ENCODE data around the gene FGF8. TPM values are rescaled to one million over a fixed set of nuclear protein-coding genes. Genes with fewer than 3 reads are reported as not detected.

The FGF8 gene
- total RNA-seq, 1 experiment from 2014 or later, result not detected

DNA sequence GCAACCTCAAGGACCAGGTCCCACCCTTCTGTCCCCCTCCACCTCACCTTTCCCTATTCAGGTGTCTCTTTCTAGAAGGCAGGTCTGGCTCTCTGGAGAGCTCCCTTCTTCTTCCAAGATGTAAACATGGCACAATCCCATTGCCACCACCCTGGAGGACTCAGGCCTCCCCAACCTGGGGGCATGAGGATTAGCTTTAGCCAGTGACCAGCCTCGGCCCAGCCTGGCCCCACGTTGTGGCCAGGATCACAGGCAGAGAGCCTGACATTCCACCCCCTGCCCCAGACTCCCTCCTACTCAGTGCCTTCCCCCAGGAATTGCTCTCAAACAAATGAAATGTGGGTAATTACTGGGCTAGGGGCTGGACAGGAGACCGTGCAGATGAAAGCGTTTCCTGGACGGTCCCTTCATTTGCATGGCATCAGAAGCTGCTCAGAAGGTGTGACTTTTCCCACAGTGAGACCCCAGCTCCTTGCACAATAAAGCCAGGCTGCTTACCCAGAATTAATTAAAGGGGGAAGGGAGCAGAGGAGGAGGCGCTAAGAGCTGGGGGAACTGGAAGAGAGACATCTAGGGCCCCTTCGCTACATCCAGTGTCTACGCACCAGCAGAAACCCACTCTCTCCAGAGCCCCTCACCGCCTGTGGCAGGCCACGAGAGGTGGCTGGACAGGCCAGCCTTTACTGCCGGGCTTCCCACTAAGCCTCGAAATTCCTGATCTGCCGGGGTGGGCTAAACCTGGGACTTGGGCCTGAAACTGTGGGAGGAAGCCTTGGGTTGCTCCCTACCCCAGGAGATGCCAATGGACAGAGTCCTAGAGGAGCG is 7.7 kb downstream of the FGF8 start:
- Histone ChIP-seq H3K27ac (ENCODE audit: low read length) (no peak overlapping the region), H3K4me3 (ENCODE audit: low read length) (no peak overlapping the region), H4K20me1 (ENCODE audit: insufficient read depth, low read depth, low read length) (no peaks in the 10 kb centered on the region), H3K9me3 (ENCODE audit: low read length) (no peaks in the 10 kb centered on the region), H3K36me3 (ENCODE audit: insufficient read depth, low read length) (no peaks in the 10 kb centered on the region), H3K9ac (ENCODE audit: low read length) (no peak overlapping the region), H3K4me2 (ENCODE audit: low read depth, low read length, poor library complexity, severe bottlenecking) (no peak overlapping the region), H3K9me2 (replicated peaks; ENCODE audit: insufficient read depth, low read length) (no peaks in the 10 kb centered on the region), H3K27me3 (ENCODE audit: low read length) (no peaks in the 10 kb centered on the region), H3K79me2 (ENCODE audit: low read length) (no peaks in the 10 kb centered on the region), H3K4me1 (ENCODE audit: low read length) (no peaks in the 10 kb centered on the region), H2AFZ (ENCODE audit: low read length) (no peak overlapping the region)
- no peak for DNase-seq

DNA sequence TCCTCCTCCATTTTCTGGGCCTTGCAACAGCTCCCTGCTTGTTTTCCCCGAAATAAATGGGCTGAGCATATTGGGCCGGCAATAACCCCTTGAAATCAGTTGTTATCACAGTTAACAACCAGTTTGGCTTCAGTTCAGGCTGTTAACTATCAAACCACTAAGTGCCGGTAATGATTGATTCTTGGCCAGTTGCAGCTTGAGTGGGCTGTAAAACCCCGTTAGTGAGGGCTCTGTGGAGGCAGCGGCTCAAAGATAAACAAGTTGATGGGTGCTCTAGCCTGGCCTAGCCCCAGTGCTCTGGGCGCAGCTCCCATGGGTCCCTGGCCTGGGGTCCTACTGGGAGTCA is 8.3 kb downstream of the FGF8 start:
- Histone ChIP-seq H3K79me2 (ENCODE audit: low read length) (no peaks in the 10 kb centered on the region), H3K4me1 (ENCODE audit: low read length) (no peaks in the 10 kb centered on the region), H3K9me2 (replicated peaks; ENCODE audit: insufficient read depth, low read length) (no peaks in the 10 kb centered on the region), H3K36me3 (ENCODE audit: insufficient read depth, low read length) (no peaks in the 10 kb centered on the region), H3K4me2 (ENCODE audit: low read depth, low read length, poor library complexity, severe bottlenecking) (no peak overlapping the region), H3K27ac (ENCODE audit: low read length) (no peak overlapping the region), H4K20me1 (ENCODE audit: insufficient read depth, low read depth, low read length) (no peaks in the 10 kb centered on the region), H2AFZ (ENCODE audit: low read length) (no peak overlapping the region), H3K9me3 (ENCODE audit: low read length) (no peaks in the 10 kb centered on the region), H3K4me3 (ENCODE audit: low read length) (no peak overlapping the region), H3K27me3 (ENCODE audit: low read length) (no peaks in the 10 kb centered on the region), H3K9ac (ENCODE audit: low read length) (no peak overlapping the region)
- DNase-seq, result no peak

DNA sequence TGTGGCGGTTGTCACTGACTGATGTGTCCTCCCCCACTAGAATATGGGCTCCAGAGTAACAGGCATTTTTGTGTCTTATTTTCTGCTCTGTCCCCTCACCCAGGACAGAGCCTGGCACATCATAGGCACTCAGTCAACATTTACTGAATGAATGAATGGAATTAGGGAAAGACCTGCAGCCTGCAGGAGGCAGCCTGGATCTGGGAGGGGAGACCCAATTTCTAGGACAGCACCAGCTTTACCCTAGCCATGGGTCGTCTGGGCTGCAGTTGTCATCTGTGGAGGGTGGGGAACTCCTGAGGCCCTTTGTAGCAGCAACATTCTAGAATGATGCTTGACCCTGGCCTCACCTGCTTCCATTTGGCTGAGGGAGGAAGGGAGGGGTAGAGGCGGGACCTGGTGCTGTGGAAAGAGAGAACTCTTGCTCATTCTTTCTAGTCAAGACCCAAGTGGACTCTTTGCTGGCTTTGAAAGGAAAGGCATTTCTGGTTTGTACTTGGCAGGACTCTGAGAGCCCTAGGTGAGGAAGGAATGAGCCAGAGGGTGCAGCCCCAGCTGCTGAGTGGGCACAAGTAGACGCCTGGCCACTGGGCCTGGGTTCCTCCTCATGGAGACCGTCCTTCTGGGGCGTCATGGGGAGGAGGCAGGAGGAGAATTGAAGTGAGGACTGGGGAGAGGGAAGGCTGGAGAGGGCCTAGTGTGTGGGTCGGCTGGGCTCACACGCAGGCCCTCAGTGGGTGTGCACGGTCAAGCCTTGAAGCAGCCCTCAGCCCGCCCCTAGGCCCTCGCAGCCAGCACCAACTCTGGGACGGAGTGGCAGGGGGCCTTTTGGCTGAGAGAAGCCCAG is 8.9 kb downstream of the FGF8 start:
- H4K20me1 ChIP-seq (ENCODE audit: insufficient read depth, low read depth, low read length), result no peaks in the 10 kb centered on the region
- H3K4me3 ChIP-seq (ENCODE audit: low read length), result no peak overlapping the region
- no peaks in the 10 kb centered on the region for H3K4me1 ChIP-seq (ENCODE audit: low read length)
- DNase-seq, result no peak
- H3K9me3 ChIP-seq (ENCODE audit: low read length), result no peaks in the 10 kb centered on the region
- H3K79me2 ChIP-seq (ENCODE audit: low read length), result no peaks in the 10 kb centered on the region
- no peak overlapping the region for H3K27ac ChIP-seq (ENCODE audit: low read length)
- H3K9ac ChIP-seq (ENCODE audit: low read length), result no peak overlapping the region
- no peaks in the 10 kb centered on the region for H3K36me3 ChIP-seq (ENCODE audit: insufficient read depth, low read length)
- H3K27me3 ChIP-seq (ENCODE audit: low read length), result no peaks in the 10 kb centered on the region
- H3K9me2 ChIP-seq (replicated peaks; ENCODE audit: insufficient read depth, low read length), result no peaks in the 10 kb centered on the region
- no peak overlapping the region for H3K4me2 ChIP-seq (ENCODE audit: low read depth, low read length, poor library complexity, severe bottlenecking)
- H2AFZ ChIP-seq (ENCODE audit: low read length), result no peak overlapping the region

DNA sequence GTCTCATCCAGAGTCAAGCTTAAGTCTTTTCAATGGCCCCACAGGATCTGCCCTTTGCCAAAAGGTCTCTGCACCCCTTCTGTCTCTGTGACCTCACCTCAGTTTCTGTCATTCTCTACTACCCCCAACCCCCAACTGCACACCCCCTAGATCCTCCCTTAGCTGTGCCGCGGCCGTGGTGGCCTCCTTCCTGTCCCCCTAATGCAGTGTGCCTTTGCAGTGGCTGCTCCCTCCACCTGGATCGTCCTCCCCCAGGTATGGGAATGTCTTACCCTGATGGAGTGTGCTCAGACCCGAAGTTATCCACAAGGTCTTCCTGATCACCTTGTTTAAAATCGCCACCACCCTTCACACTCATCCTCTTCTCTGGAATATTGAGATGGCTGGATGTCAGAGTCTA is 9.6 kb downstream of the FGF8 start:
- Histone ChIP-seq H4K20me1 (ENCODE audit: insufficient read depth, low read depth, low read length) (no peaks in the 10 kb centered on the region), H3K27me3 (ENCODE audit: low read length) (no peaks in the 10 kb centered on the region), H3K9me3 (ENCODE audit: low read length) (no peaks in the 10 kb centered on the region), H2AFZ (ENCODE audit: low read length) (no peak overlapping the region), H3K9me2 (replicated peaks; ENCODE audit: insufficient read depth, low read length) (no peaks in the 10 kb centered on the region), H3K27ac (ENCODE audit: low read length) (no peak overlapping the region), H3K4me3 (ENCODE audit: low read length) (no peak overlapping the region), H3K79me2 (ENCODE audit: low read length) (no peaks in the 10 kb centered on the region), H3K4me2 (ENCODE audit: low read depth, low read length, poor library complexity, severe bottlenecking) (no peak overlapping the region), H3K4me1 (ENCODE audit: low read length) (no peaks in the 10 kb centered on the region), H3K36me3 (ENCODE audit: insufficient read depth, low read length) (no peaks in the 10 kb centered on the region), H3K9ac (ENCODE audit: low read length) (no peak overlapping the region)
- DNase-seq, result no peak

DNA sequence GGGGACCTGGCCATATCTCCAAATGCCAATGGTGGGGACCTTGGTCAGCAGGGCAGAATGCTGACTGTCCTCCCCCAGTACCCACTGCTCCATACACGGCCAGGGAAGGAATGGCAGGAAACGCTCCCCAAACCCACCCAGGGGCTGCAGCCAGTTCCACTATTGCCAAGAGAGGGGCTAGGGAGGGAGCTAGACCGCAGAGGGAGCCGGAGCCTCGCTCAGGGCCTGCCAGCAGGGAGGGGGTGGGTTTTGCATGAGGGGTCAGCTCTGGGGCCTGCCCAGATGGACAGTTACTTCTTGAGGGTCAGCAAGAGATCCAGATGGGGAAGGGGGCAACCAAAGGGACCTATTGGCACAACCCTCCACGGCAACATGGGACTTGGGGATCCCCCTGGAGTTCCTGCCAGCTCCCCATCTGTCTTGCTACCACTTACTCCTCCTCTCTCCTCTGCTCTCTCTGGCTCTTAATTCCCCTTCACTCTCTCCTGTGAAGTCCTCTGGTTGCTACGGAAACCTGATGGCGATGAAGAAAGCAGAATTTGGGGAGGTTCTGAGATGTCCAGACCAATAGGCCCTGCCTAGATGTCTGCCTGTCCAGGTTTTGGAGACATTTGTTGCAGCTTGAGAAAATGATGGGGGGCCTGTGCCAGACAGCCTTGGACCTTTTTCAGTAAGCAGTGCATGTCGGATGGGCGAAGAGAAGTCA is 12.6 kb downstream of the FGF8 start:
- no peak overlapping the region for H3K9ac ChIP-seq (ENCODE audit: low read length)
- no peaks in the 10 kb centered on the region for H3K9me2 ChIP-seq (replicated peaks; ENCODE audit: insufficient read depth, low read length)
- H3K9me3 ChIP-seq (ENCODE audit: low read length), result no peaks in the 10 kb centered on the region
- no peaks in the 10 kb centered on the region for H3K36me3 ChIP-seq (ENCODE audit: insufficient read depth, low read length)
- H2AFZ ChIP-seq (ENCODE audit: low read length), result no peak overlapping the region
- DNase-seq, result no peak
- H3K79me2 ChIP-seq (ENCODE audit: low read length), result no peaks in the 10 kb centered on the region
- no peaks in the 10 kb centered on the region for H3K4me1 ChIP-seq (ENCODE audit: low read length)
- no peak overlapping the region for H3K27ac ChIP-seq (ENCODE audit: low read length)
- H3K27me3 ChIP-seq (ENCODE audit: low read length), result no peaks in the 10 kb centered on the region
- H3K4me3 ChIP-seq (ENCODE audit: low read length), result no peak overlapping the region
- no peaks in the 10 kb centered on the region for H4K20me1 ChIP-seq (ENCODE audit: insufficient read depth, low read depth, low read length)
- H3K4me2 ChIP-seq (ENCODE audit: low read depth, low read length, poor library complexity, severe bottlenecking), result no peak overlapping the region

- H4K20me1 ChIP-seq (ENCODE audit: insufficient read depth, low read depth, low read length), result no peaks in the 10 kb centered on the region
- H3K9me2 ChIP-seq (replicated peaks; ENCODE audit: insufficient read depth, low read length), result no peaks in the 10 kb centered on the region
- H3K27me3 ChIP-seq (ENCODE audit: low read length), result no peaks in the 10 kb centered on the region
- H3K4me2 ChIP-seq (ENCODE audit: low read depth, low read length, poor library complexity, severe bottlenecking), result no peak overlapping the region
- H3K4me3 ChIP-seq (ENCODE audit: low read length), result no peak overlapping the region
- no peaks in the 10 kb centered on the region for H3K36me3 ChIP-seq (ENCODE audit: insufficient read depth, low read length)
- no peak overlapping the region for H3K27ac ChIP-seq (ENCODE audit: low read length)
- H3K9ac ChIP-seq (ENCODE audit: low read length), result no peak overlapping the region
- no peaks in the 10 kb centered on the region for H3K4me1 ChIP-seq (ENCODE audit: low read length)
- H3K9me3 ChIP-seq (ENCODE audit: low read length), result no peaks in the 10 kb centered on the region
- H2AFZ ChIP-seq (ENCODE audit: low read length), result no peak overlapping the region
- H3K79me2 ChIP-seq (ENCODE audit: low read length), result no peaks in the 10 kb centered on the region
- DNase-seq, result no peak
Observed at GRCh38 chr10:101762736-101763135, 13.2 kb downstream of the FGF8 start.

DNA sequence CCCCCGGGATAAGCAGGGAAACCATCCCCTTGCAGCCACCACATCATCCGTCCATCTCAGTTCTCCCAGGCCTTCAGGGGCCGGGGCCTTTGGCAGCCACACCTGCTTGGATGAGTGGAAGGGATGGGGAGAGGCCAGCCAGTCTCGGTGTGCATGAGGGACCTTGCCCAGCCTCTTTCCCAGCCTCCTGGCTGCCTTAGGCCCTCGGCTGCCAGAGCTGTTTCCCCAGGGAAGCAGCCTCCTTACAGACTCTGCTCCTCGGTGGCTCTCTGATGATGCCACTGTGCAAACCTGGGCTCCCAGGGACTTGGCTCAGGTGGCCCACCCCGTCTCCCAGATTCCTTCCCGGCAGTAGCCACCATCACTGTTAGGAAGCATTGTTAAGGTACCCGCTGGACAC is 14.7 kb downstream of the FGF8 start:
- no peaks in the 10 kb centered on the region for H3K4me1 ChIP-seq (ENCODE audit: low read length)
- no peaks in the 10 kb centered on the region for H3K9me2 ChIP-seq (replicated peaks; ENCODE audit: insufficient read depth, low read length)
- no peak overlapping the region for H3K27ac ChIP-seq (ENCODE audit: low read length)
- H4K20me1 ChIP-seq (ENCODE audit: insufficient read depth, low read depth, low read length), result no peaks in the 10 kb centered on the region
- H3K27me3 ChIP-seq (ENCODE audit: low read length), result no peaks in the 10 kb centered on the region
- H3K79me2 ChIP-seq (ENCODE audit: low read length), result no peaks in the 10 kb centered on the region
- no peak overlapping the region for H3K4me3 ChIP-seq (ENCODE audit: low read length)
- H3K9me3 ChIP-seq (ENCODE audit: low read length), result no peaks in the 10 kb centered on the region
- no peak overlapping the region for H2AFZ ChIP-seq (ENCODE audit: low read length)
- no peak for DNase-seq
- no peak overlapping the region for H3K4me2 ChIP-seq (ENCODE audit: low read depth, low read length, poor library complexity, severe bottlenecking)
- no peak overlapping the region for H3K9ac ChIP-seq (ENCODE audit: low read length)
- H3K36me3 ChIP-seq (ENCODE audit: insufficient read depth, low read length), result no peaks in the 10 kb centered on the region

GRCh38 chr10:101760510-101760909 is 15.4 kb downstream of the FGF8 start:
- Histone ChIP-seq H4K20me1 (ENCODE audit: insufficient read depth, low read depth, low read length) (no peaks in the 10 kb centered on the region), H3K9me2 (replicated peaks; ENCODE audit: insufficient read depth, low read length) (no peaks in the 10 kb centered on the region), H3K4me2 (ENCODE audit: low read depth, low read length, poor library complexity, severe bottlenecking) (no peak overlapping the region), H3K79me2 (ENCODE audit: low read length) (no peaks in the 10 kb centered on the region), H3K27me3 (ENCODE audit: low read length) (no peaks in the 10 kb centered on the region), H2AFZ (ENCODE audit: low read length) (no peak overlapping the region), H3K4me3 (ENCODE audit: low read length) (no peak overlapping the region), H3K9ac (ENCODE audit: low read length) (no peak overlapping the region), H3K36me3 (ENCODE audit: insufficient read depth, low read length) (no peaks in the 10 kb centered on the region), H3K9me3 (ENCODE audit: low read length) (no peaks in the 10 kb centered on the region), H3K4me1 (ENCODE audit: low read length) (no peaks in the 10 kb centered on the region), H3K27ac (ENCODE audit: low read length) (no peak overlapping the region)
- no peak for DNase-seq

Data from Karpas-422 (cell line).